CD1c-positive myeloid dendritic cell (primary cell): ENCODE measurements around the gene ZNF506.
"Not testable (repeated sequence)": the region's sequence is repeated elsewhere in the genome, so short reads cannot be mapped to it uniquely, and the experiment has no call there.

Source experiments
- DNase-seq: peaks from one replicate; pipeline ENCODE4 v3.0.0-alpha.2; 2016; ENCODE audit errors: extremely low spot score

The ZNF506 gene

DNA sequence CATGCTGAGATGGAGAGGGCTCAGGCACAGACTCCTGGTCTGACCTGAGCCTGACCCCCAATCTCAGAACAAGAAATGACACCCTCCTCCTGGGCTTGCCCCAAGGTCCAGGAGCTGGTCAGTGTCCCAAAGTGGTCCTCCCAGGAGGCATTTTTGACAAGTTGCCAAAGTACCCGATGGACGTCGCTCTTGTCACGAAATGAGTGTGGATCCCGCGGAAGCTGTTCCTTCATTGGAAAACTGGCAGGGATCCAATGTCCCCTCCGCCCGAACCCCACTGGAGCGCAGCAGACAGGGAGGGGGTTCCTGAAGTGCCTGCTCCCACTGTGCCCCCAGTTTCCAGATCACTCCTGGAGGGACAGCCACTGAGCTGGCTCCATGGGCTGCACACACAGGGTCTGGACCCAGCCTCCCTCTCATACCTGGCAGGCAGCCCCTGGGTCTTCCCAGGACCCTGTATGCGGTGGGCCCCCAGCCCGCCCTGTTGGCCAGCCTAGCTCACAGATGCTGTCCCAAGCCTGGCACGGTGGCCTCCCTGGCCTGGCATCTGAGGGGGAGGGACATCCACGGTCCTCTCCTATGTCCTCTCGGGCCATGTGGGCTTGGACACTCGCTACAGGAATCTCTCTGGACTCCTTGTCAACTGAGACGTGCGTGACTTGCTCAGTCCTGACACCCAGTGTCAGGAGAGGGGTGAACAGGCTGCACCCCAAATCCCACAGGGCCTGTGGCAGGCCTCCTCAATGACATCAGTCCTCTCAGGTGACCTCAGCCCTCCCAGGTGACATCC, 75.9 kb downstream of the ZNF506 start:
- DNase-seq = no peak

DNA sequence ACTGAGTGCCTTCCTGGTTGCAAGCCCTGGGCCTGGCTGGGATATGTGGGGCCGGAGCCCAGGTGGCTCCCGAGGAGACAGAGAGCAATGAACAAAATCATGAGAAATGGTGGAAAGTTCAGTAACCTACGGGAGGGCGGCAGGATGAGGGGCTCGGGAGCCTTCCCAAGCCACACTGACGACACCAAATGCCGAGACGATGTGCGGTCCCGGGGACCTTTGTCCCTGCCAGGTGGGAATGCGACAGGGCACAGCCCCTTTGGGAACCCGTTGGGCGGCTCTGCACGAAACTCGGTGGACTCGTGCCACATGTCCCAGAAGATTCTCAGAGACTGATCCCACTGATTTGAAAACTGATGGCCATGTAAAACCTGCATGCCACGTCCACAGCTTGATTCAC, 76.9 kb downstream of the ZNF506 start:
- no peak for DNase-seq

DNA sequence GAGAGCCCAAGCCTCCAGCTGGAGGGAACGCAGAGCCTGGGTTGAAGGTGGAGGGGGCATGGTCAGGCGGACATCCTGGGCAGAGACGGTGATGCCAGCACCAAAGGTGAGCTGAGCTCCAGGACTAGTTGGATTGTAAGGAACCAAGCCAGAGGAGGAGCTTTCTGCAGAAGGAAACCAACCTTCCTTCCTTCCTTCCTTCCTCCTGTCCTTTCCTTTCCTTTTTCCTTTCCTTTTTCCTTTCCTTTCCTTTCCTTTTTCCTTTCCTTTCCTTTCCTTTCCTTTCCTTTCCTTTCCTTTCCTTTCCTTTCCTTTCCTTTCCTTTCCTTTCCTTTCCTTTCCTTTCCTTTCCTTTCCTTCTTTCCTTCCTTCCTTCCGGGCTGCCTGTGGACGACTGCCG, 77.6 kb downstream of the ZNF506 start:
- DNase-seq = not testable (repeated sequence)

DNA sequence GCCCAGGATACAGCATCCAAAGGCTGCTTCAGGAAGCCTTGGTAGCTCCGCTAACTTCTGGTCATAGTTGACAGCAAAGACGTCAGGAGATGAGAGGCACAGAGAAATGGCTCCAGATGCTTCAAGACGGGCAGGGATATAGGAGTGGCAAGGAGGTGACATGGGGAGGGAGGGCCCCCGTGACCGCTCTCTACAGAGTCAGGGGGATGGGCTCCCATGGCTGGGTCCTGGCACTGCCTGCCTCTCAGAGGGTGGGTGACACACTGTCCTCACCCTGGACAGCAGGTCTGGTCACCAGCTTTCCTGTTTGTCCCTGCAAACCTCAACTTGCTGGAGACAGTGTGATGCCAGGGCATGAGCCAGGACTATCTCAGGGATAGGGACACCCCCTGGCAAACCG, 78.4 kb downstream of the ZNF506 start:
- DNase-seq = no peak

DNA sequence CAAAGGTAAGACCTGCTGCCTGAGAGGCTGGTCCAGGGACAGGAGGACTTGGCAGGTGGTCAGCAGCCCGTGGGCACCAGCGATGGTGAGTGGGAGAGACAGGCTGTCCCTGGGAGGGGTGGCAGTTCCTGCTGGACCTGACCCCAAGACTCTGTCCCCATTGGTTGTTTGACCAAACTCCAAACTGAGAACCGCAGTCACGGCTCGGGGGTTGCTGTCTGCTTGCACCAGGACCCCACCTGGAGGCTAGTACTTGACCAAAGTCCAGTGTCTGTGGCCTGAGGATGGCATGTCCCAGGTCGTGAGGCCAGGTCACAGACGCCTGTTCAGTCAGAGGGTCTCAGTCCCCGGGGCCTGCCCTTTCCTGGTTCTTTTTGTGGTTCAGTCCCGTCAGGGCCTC, 78.8 kb downstream of the ZNF506 start:
- DNase-seq = no peak
